VCaP (cell line): ENCODE results near the gene VIPR1.

Experiments
- H3K27ac ChIP-seq: fragments of 450-650 bp; 2 replicates; pipeline ENCODE4 v1.5.1; 2017
- CTCF ChIP-seq: fragments of 450-650 bp; conservative IDR thresholded peaks from 2 replicates; pipeline ENCODE4 v1.5.1; 2017; ENCODE audit warnings: mild to moderate bottlenecking, moderate library complexity

Gene VIPR1

DNA sequence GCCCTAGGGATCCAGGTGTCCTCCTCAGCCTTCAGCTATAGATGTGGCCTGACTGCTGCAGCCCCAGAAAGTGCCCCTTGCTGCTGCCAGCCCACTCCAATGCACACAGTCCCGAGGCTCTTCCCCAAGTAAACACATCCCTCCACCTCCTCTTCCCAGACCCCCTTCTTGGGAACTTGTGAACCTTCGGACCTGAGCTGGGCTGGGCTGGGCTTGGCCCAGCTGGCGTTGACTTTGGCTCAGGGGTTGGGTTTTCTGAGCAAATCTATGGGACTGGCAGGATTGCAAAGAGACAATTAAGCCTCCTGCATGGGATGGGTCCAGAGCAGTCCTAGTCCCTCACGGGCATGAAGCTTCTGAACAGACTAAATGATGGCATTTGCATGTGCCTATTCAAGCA is 14.7 kb downstream of the VIPR1 start:
- no peak overlapping the region for H3K27ac ChIP-seq

DNA sequence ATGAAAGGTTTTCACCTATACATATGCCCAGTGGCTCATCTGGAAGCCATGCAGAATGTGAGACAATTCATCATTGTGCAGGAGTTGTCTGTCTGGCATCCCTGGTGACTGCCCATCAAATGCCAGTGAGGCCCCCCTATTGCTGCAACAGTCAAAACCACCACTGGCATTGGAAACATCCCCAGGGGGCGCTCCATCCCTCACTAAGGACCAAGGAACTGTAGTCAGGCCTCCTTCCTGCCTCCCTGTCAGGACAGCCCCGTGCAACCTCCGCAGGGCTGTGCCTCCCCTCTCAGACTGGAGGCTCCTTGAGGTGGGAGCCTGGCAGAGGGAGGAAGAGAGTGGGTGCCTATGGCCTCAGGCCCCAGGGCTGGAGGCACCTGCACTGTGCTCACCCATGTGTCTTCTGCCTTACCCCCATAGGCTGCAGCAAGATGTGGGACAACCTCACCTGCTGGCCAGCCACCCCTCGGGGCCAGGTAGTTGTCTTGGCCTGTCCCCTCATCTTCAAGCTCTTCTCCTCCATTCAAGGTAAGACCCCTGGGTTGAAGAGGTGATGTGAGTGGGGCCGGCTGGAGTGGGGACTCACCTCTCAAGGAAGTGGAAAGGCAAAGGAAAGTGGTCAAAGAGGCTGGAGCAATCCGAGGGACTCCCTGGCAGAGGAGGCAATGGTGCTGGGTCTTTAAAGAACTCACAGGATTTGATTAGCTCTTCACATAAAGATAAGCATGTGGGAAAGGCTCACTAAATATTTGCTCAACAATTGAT is 16.5 kb downstream of the VIPR1 start:
- no peak for TF ChIP-seq CTCF
- peak overlapping the region; percentile 48; the same call in 1 of the 2 replicates for H3K27ac ChIP-seq

More for the DNA sequence above, 14.7 kb downstream of the VIPR1 start:
- no peak for TF ChIP-seq CTCF

DNA sequence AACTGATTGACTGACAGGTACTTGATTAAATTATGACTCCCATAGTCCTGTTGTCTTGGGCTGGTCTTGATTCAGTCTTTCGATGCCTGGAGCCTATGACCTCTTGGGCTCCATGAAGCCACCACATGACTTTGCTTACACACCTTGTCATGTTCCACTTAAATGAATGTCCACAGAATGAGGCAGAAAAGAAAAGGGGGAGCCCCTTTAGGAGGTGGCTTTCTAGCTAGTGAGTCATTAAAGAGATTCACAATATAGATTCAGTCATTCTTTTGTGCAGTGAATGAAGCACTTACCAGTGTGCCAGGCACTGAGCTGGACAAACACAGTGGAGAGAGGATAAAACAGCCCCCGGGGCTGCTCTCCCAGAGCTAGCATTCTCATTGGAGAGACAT is 17.1 kb downstream of the VIPR1 start:
- H3K27ac ChIP-seq, result peak overlapping the region; percentile 48
- no peak for TF ChIP-seq CTCF

- peak overlapping the region; percentile 48 for H3K27ac ChIP-seq
- no peak for TF ChIP-seq CTCF
Measured at GRCh38 chr3:42520336-42520735, 17.9 kb downstream of the VIPR1 start.

DNA sequence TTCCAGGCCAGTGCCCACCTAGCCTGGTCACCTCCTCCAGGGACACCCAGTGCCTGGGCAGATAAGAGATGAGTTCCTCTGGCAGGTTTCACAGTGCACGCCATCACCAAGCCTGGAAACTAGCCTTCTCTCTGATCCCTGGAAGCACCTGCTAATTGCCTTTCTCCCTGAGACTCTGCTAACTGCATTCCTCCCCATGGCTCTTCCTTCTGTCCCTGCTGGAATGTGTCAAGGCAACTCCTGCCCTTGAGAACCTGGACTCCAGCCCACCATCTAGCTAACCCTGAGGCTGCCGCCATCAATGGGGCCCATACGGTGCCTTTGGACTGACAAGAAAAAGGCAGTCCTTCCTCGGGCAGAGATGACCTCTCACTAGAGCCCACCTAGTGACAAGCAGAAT is 18.5 kb downstream of the VIPR1 start:
- TF ChIP-seq CTCF, result no peak
- H3K27ac ChIP-seq, result peak overlapping the region; percentile 48

GRCh38 chr3:42524751-42525150 is 22.3 kb downstream of the VIPR1 start:
- no peak for TF ChIP-seq CTCF
- no peak overlapping the region for H3K27ac ChIP-seq

DNA sequence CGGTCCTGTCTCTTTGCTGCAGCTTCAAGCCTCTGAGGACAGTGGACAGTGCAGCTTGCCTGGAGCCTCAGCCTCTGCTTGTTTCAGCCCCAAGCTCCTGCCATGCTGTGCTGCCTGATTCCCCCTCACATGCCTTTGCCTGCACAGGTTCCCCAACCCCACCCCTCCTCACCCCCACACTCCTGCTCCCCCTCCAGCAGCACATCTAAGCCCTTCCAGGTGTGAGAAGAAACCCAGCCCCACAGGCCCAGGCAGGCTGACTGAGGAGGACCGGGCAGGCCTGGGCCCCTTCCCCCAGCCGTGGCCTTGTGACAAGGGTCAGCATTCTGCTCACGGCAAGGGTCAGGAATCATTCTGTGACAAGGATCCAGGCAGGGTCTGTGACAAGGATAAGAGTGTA is 22.8 kb downstream of the VIPR1 start:
- H3K27ac ChIP-seq, result no peak overlapping the region
- no peak for TF ChIP-seq CTCF
